Measurements from ENCODE around the gene NDUFAF8.

The NDUFAF8 gene

GRCh38 chr17:81240761-81241160, 1.6 kb downstream of the NDUFAF8 start:
- no peak for DNase-seq

GRCh38 chr17:81241203-81241602, 2.1 kb downstream of the NDUFAF8 start:
- DNase-seq = no peak

GRCh38 chr17:81241648-81242420, 2.7 kb downstream of the NDUFAF8 start:
- no peak for DNase-seq

- DNase-seq = no peak
These were observed 3.6 kb downstream of the NDUFAF8 start for GRCh38 chr17:81242421-81243332.

GRCh38 chr17:81243333-81243664, 4.2 kb downstream of the NDUFAF8 start:
- no peak for DNase-seq

- no peak for DNase-seq
These were observed 5.4 kb downstream of the NDUFAF8 start for GRCh38 chr17:81244358-81245023.

GRCh38 chr17:81245024-81245664, 6.0 kb downstream of the NDUFAF8 start:
- no peak for DNase-seq

- no peak for DNase-seq
These were observed 6.7 kb downstream of the NDUFAF8 start for GRCh38 chr17:81245665-81246342.

- no peak for DNase-seq
These were observed 7.2 kb downstream of the NDUFAF8 start for GRCh38 chr17:81246343-81246670.

- no peak for DNase-seq
These were observed 7.7 kb downstream of the NDUFAF8 start for GRCh38 chr17:81246679-81247338.

GRCh38 chr17:81247339-81247990, 8.3 kb downstream of the NDUFAF8 start:
- DNase-seq = no peak

- no peak for DNase-seq
These were observed 9.5 kb downstream of the NDUFAF8 start for GRCh38 chr17:81248649-81249048.

GRCh38 chr17:81249223-81250040, 10.3 kb downstream of the NDUFAF8 start:
- no peak for DNase-seq

- DNase-seq = no peak
These were observed 11.4 kb downstream of the NDUFAF8 start for GRCh38 chr17:81250286-81251093.

GRCh38 chr17:81251094-81251708, 12.1 kb downstream of the NDUFAF8 start:
- peak; percentile 65 for DNase-seq

- DNase-seq = peak; percentile 76
These were observed 12.7 kb downstream of the NDUFAF8 start for GRCh38 chr17:81251709-81252301.

- DNase-seq = no peak
These were observed 13.3 kb downstream of the NDUFAF8 start for GRCh38 chr17:81252326-81252986.

GRCh38 chr17:81252987-81253329, 13.8 kb downstream of the NDUFAF8 start:
- DNase-seq = no peak

Data from NCI-H1417 treated with DMSO at 0.1 percent for 48 hours (cell line).